ENCODE results near the gene HUNK. TPM values are rescaled to one million over a fixed set of nuclear protein-coding genes. Genes with fewer than 3 reads are reported as not detected.

Gene HUNK
- total RNA-seq, 1 experiment from 2014 or later = 7.0 TPM

- TF ChIP-seq PREB (CRISPR knock-in tag; IDR thresholded peaks at IDR 0.05; ENCODE audit: borderline replicate concordance) (no peak), ZNF263 (CRISPR knock-in tag; IDR thresholded peaks at IDR 0.05; ENCODE audit: low read depth) (no peak), ZNF232 (CRISPR knock-in tag; IDR thresholded peaks at IDR 0.05) (no peak), PRDM15 (CRISPR knock-in tag; IDR thresholded peaks at IDR 0.05) (no peak), GTF2I (CRISPR knock-in tag; conservative IDR thresholded peaks at IDR 0.05) (no peak), ZNF532 (CRISPR knock-in tag; IDR thresholded peaks at IDR 0.05; ENCODE audit: borderline replicate concordance) (no peak), IRF2 (CRISPR knock-in tag; IDR thresholded peaks at IDR 0.05; ENCODE audit: borderline replicate concordance, low read depth) (no peak)
These were observed 2.7 kb downstream of the HUNK start (continued) for GRCh38 chr21:31875496-31876015.

GRCh38 chr21:31877463-31877957 is 4.7 kb downstream of the HUNK start:
- no peak for DNase-seq (ENCODE audit: low spot score)
- CTCF ChIA-PET = interaction anchor here (0.7 kb wide), 2 partner anchors 783 to 1782 kb away, joined by 4 to 6 read pairs; no protein-coding TSS in a partner anchor
- H3K4me3 Mint-ChIP-seq = no peak overlapping the region
- TF ChIP-seq HMGA2 (CRISPR knock-in tag; IDR thresholded peaks at IDR 0.05) (no peak), FOXK1 (CRISPR knock-in tag; IDR thresholded peaks at IDR 0.05) (no peak), ZNF317 (CRISPR knock-in tag; IDR thresholded peaks at IDR 0.05; ENCODE audit: borderline replicate concordance, low read depth) (no peak), MXD4 (CRISPR knock-in tag; IDR thresholded peaks at IDR 0.05; ENCODE audit: borderline replicate concordance) (no peak), RORB (CRISPR knock-in tag; IDR thresholded peaks at IDR 0.05) (no peak), GTF2I (CRISPR knock-in tag; conservative IDR thresholded peaks at IDR 0.05) (no peak), JUN (CRISPR knock-in tag; IDR thresholded peaks at IDR 0.05) (no peak), ESRRA (CRISPR knock-in tag; IDR thresholded peaks at IDR 0.05; ENCODE audit: borderline replicate concordance) (no peak), ZNF263 (CRISPR knock-in tag; IDR thresholded peaks at IDR 0.05; ENCODE audit: low read depth) (no peak), MLX (CRISPR knock-in tag; IDR thresholded peaks at IDR 0.05) (no peak), ZNF532 (CRISPR knock-in tag; IDR thresholded peaks at IDR 0.05; ENCODE audit: borderline replicate concordance) (no peak)
- H3K27me3 Mint-ChIP-seq (ENCODE audit: low read depth) = peaks cover 13% of the 10 kb centered on the region
- H3K4me1 Mint-ChIP-seq = peaks cover 38% of the 10 kb centered on the region
- no peaks in the 10 kb centered on the region for H3K9me3 Mint-ChIP-seq
- POLR2A ChIA-PET = no interaction called here
- peak overlapping the region; percentile 63 for H3K27ac Mint-ChIP-seq
- no peaks in the 10 kb centered on the region for H3K36me3 Mint-ChIP-seq
- ATAC-seq = no peak
